ENCODE measurements around the gene HPS4. TPM values are rescaled to one million over a fixed set of nuclear protein-coding genes. Genes with fewer than 3 reads are reported as not detected.

HPS4 gene
- total and polyA plus RNA-seq, 10 of the 15 experiments (the other 5 are each of a cell fraction or from before 2014, with no cell fraction given) = 11.7 to 36.7 (median 30.8) TPM

- peak within 1 kb of the TSS; percentile 90 for H3K4me3 ChIP-seq
- DNase-seq (ENCODE audit: low read depth, low spot score) = peak; percentile 56
- peaks cover 29% of the 10 kb centered on the region for H3K79me2 ChIP-seq (ENCODE audit: control insufficient read depth, insufficient read depth, low read length)
- CTCF ChIA-PET = interaction anchor here (0.6 to 2.5 kb wide), 7 partner anchors 9 to 145 kb away, joined by 3 to 16 read pairs (median 4); no protein-coding TSS in a partner anchor
- POLR2A ChIA-PET = interaction anchor here (0.9 to 2.0 kb wide), 2 partner anchors 28 to 30 kb away, joined by 3 to 8 read pairs; partner anchors contain the start of genes HPS4 and SRRD
- peak within 1 kb of the TSS; percentile 98 for H3K4me2 ChIP-seq (ENCODE audit: control insufficient read depth, insufficient read depth)
- intact Hi-C loops (cut with micrococcal nuclease; ENCODE audit: unreplicated experiment) (no loop called here), in situ Hi-C loops (cut with MboI) (no loop called here)
- RAD21 ChIA-PET (ENCODE audit: unreplicated experiment) = interaction anchor here (0.8 to 1.0 kb wide), 4 partner anchors 11 to 98 kb away, joined by 3 read pairs; no protein-coding TSS in a partner anchor
- H3K4me1 ChIP-seq (ENCODE audit: control insufficient read depth, insufficient read depth, low read length) = no peaks in the 10 kb centered on the region
- peak; percentile 99 for ATAC-seq
- no TSS peak for BruUV-seq (replicated peaks)
- peaks cover 5 to 15% of the 10 kb centered on the region in 2 experiments for H3K36me3 ChIP-seq (ENCODE audit: control insufficient read depth in 2 of 2, insufficient read depth in 2 of 2, low read length in 1 of 2)
- no peaks in the 10 kb centered on the region for H3K27me3 ChIP-seq (replicated peaks in 1 of 2; ENCODE audit: control insufficient read depth in 2 of 2, insufficient read depth in 2 of 2, low read length in 1 of 2)
- FAIRE-seq = peak; percentile 88
- no peaks in the 10 kb centered on the region for H4K20me1 ChIP-seq (ENCODE audit: control insufficient read depth, insufficient read depth)
- peak within 1 kb of the TSS; percentile 71 for H3K9ac ChIP-seq (ENCODE audit: control insufficient read depth, insufficient read depth, low read length)
- H2AFZ ChIP-seq (ENCODE audit: control insufficient read depth, low read depth, low read length) = peak within 1 kb of the TSS; percentile 84
- SMC1A ChIA-PET (ENCODE audit: uncharacterized antibody, unreplicated experiment) = interaction anchor here (0.8 to 0.9 kb wide), 2 partner anchors 9 to 31 kb away, joined by 3 to 5 read pairs; no protein-coding TSS in a partner anchor
- H3K27ac ChIP-seq (ENCODE audit: control insufficient read depth, insufficient read depth) = peak within 1 kb of the TSS; percentile 59
- no peaks in the 10 kb centered on the region for H3K9me3 ChIP-seq (replicated peaks; ENCODE audit: control insufficient read depth, insufficient read depth, low read length)
- WGBS (ENCODE audit: insufficient coverage, insufficient replicate concordance, low lambda C conversion rate, missing lambda C conversion rate) = 1% methylated on average over 40 of the region's 40 CpGs
- no peak for TF ChIP-seq SPI1 (IDR thresholded peaks at IDR 0.05; ENCODE audit: borderline replicate concordance, insufficient read depth, low read depth, low read length)
- TF ChIP-seq TCF7 (IDR thresholded peaks at IDR 0.05; ENCODE audit: borderline replicate concordance) = no peak
- TF ChIP-seq WRNIP1 (IDR thresholded peaks at IDR 0.05; ENCODE audit: borderline replicate concordance, low read depth, low read length) = no peak
- TF ChIP-seq EED (IDR thresholded peaks at IDR 0.05; ENCODE audit: low read depth) = no peak
- peak; percentile 83 for TF ChIP-seq E4F1 (IDR thresholded peaks at IDR 0.05; ENCODE audit: borderline replicate concordance, partially characterized antibody)
- no peak; the same call in 1 of the 2 replicates for TF ChIP-seq SMC3 (IDR thresholded peaks at IDR 0.05; ENCODE audit: borderline replicate concordance, low read length)
- TF ChIP-seq MLLT1 (IDR thresholded peaks at IDR 0.05) = 0 out of 2 replicates have a peak, but pooled peaks have one; percentile 37
- no peak for TF ChIP-seq SREBF1 (IDR thresholded peaks at IDR 0.05; ENCODE audit: low read length)
- 0 out of 2 replicates have a peak, but pooled peaks have one; percentile 63 for TF ChIP-seq ATF7 (IDR thresholded peaks at IDR 0.05; ENCODE audit: low read depth)
- no peak for TF ChIP-seq NR2C2 (IDR thresholded peaks at IDR 0.05; ENCODE audit: borderline replicate concordance, control insufficient read depth, insufficient read length, low read depth)
- TF ChIP-seq CUX1 (IDR thresholded peaks at IDR 0.05; ENCODE audit: insufficient replicate concordance, low read depth, low read length) = no peak
- no peak for TF ChIP-seq KAT2A (conservative IDR thresholded peaks at IDR 0.05; ENCODE audit: control insufficient read depth, low read depth, low read length)
These were observed 28.7 kb upstream of the HPS4 start, which contains the start of gene TFIP11 for GRCh38 chr22:26512149-26512793. TFIP11 (minus strand) TSS chr22:26512473; CDS start chr22:26510272, 2,201 bp downstream.

All from GM12878 (cell line).